GM19324 (cell line): ENCODE results near the gene RFTN2.
"Not testable (repeated sequence)": the region's sequence is repeated elsewhere in the genome, so short reads cannot be mapped to it uniquely, and the experiment has no call there.

Source experiments
- ATAC-seq: cut with Tn5 transposase; IDR thresholded peaks from one replicate; pipeline ENCODE4 v1.9.1; 2021; ENCODE audit warnings: mild to moderate bottlenecking, moderate library complexity; ENCODE audit not compliant: unreplicated experiment, low FRiP score

RFTN2 gene

GRCh38 chr2:197675246-197675645 lies at the start of gene RFTN2:
RFTN2 (minus strand) TSS chr2:197675587; CDS start chr2:197675458, 129 bp downstream.
- no peak for ATAC-seq

DNA sequence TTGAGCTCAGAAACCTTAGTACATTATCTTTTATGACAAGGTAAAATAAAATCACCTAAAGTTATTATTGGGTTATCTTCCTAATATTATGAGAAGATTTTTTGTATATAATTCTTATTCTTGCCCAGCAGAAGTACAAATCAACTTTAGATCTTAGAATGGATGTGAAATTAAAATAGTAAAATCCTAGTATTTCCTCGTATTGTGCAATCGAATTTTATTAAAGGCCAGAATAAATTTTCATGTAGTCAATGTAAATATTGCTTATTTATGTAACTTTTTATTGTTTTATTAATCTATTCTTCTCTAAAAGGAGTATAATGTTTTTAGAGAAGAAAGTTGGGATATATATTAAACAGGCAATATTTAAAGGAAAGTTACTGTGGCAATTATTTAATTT lies 42.5 kb upstream of the RFTN2 start:
- no peak for ATAC-seq

DNA sequence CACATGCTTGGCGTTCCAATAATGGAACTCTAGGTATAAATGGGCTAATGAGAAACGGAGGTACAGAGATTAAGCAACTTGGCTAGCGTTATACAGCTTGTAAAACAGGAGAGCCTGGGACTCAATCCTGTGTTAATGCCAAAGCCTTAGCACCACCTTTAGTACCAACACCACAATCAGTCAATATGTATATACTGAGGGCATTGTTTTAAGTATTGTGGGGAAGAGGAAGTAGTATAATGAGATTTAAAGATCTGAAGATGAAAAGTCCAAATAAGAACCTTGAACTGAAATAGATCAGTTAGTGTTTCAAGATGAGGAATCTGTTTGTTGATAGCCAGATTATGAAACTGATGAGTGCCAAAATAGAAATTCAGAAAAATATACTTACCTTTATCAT lies 37.9 kb upstream of the RFTN2 start:
- ATAC-seq = no peak

- no peak for ATAC-seq
These were observed 36.2 kb upstream of the RFTN2 start for GRCh38 chr2:197711578-197711977.

DNA sequence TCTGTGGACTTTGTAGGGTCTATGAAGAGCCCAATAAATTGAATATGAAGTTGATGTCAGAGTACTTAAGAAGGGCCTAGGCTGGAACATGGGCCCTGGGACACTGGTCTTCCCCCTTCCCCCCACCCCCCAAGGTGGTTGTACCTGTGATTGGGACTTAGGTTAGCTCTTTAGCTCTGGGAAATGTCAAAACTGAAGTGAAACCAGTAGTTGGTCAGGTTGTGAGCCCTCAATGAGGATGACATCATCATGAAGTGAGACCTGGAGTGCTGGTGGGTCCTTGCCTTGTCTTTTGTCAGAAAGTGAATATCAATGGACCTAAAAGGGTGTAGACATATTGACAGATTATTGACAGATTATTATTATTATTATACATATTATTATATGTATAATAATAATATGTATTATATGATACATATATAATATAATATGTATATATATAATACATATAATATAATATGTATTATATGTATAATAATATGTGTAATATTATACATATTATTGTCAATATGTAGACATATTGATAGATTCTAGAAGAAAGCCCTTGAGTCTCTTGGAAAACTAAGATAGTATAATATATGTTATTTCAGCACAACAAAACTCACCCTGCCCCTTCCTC lies 35.1 kb upstream of the RFTN2 start:
- ATAC-seq = peak; percentile 64

- not testable (repeated sequence) for ATAC-seq
These were observed 33.8 kb upstream of the RFTN2 start for GRCh38 chr2:197709140-197709539.

DNA sequence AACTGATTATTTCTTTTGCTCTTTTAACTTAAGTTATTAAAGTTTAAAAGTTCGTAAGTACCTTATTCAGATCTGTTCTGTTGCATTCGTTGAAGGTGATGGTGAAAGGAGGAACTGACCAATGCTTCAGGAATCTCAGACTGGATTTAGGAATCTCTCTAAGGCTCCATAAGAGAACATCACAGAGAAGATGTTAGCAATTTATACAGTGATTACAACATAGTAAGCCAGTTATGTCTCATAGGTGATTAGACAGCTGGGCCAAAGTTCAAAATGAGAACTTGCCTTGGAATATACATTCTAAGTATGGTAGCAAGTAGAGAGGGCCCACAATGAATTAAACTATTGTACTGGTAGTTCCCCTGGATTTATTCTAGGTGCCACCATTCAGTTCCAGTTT lies 32.9 kb upstream of the RFTN2 start:
- ATAC-seq = no peak

- ATAC-seq = no peak
These were observed 32.2 kb upstream of the RFTN2 start for GRCh38 chr2:197707316-197708213.

- ATAC-seq = no peak
These were observed 31.4 kb upstream of the RFTN2 start for GRCh38 chr2:197706839-197707207.

DNA sequence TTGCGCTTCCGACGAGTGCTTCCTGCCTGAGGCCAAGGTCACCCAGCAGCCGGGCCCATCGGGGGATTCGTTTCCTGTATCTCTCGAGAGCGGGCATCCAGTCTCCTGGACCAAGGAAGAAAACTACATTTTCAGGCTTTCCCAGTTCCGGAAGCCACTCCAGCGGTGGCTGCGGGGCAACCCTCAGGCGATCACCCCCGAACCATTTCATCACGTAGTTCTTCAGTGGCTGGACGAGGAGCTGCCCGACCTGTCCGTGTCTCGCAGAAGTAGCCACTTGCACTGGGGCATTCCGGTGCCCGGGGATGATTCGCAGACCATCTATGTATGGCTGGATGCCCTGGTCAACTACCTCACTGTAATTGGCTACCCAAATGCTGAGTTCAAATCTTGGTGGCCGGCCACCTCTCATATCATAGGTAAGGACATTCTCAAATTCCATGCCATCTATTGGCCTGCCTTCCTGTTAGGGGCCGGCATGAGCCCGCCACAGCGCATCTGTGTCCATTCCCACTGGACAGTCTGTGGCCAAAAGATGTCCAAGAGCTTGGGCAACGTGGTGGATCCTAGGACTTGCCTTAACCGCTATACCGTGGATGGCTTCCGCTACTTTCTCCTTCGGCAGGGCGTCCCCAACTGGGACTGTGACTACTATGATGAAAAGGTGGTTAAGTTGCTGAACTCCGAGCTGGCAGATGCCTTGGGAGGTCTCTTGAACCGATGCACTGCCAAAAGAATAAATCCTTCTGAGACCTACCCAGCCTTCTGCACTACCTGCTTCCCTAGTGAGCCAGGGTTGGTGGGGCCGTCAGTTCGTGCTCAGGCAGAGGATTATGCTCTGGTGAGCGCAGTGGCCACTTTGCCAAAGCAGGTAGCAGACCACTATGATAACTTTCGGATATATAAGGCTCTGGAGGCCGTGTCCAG lies 30.8 kb upstream of the RFTN2 start:
- ATAC-seq = no peak

GRCh38 chr2:197705121-197705911 lies 29.9 kb upstream of the RFTN2 start, which contains the start of gene MARS2:
MARS2 (plus strand) TSS chr2:197705369; CDS start chr2:197705406, 37 bp downstream.
- ATAC-seq = peak; percentile 94

DNA sequence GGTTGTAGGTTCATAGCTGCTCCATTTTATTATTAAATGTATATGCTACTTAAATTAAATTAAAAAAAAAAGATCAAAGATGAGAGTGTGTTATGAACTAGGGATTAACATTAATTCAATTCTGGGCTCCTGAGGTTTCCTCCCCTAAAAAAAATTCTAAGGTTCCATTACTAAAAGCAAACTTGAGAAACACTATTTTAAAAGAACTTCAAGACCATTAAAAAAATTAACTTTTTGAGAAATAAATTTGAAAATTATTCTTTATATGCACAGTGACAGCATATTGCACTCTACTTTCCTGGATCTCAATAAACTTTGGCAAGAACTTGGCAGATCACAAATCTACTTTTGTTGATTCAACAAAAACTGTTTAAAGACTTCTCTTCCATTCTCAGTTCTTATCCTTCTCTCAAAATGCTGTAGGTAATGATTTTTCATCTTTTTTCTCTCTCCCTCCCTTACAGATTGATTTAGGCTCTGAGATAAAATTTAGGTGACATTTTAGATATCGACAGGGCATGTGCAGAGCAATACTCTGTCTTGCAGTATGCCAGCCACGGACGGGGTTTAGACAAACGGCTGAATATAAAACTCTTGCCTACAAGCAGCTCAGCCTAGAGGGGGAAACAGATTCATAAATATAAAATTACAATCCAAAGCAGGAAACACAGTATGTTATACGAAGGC lies 29.2 kb upstream of the RFTN2 start:
- ATAC-seq = peak; percentile 25

DNA sequence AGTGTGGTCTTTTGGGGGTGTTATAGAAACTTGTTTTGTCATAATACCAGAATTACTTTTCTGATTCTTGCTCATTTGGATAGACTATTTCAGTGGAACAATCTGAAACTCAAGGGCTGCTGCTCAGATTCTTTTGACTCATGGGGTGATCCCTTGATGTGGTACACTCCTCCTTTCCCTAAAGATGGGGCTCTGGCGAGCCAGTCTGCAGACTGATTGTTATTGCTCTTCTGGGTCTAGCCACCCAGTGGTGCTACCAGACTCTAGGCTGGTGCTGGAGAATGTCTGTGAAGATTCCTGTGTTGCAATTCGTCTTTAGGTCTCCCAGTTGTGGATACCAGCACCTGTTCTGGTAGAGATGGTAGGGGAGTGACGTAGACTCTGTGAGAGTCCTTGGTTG lies 25.6 kb upstream of the RFTN2 start:
- ATAC-seq = no peak

DNA sequence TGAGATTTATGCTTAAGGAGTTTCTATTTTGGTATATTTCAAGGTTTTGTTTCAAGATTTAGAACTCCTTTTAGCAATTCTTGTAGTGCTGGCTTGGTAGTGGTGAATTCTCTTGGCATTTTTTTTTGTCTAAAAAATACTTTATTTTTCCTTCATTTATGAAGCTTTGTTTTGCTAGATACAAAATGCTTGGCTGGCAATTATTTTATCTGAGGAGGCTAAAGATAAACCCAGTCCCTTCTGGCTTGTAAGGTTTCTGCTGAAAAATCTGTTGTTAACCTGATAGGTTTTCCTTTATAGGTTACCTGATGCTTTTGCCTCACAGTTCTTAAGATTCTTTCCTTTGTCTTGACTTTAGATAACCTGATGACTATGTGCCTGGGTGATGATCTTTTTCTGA lies 24.3 kb upstream of the RFTN2 start:
- ATAC-seq = not testable (repeated sequence)

DNA sequence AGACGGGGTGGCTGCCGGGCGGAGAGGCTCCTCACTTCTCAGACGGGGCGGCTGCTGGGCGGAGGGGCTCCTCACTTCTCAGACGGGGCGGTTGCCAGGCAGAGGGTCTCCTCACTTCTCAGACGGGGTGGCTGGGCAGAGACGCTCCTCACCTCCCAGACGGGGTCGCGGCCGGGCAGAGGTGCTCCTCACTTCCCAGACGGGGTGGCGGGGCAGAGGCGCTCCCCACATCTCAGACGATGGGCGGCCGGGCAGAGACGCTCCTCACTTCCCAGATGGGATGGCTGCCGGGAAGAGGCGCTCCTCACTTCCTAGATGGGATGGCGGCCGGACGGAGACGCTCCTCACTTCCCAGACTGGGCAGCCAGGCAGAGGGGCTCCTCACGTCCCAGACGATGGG lies 21.2 kb upstream of the RFTN2 start:
- not testable (repeated sequence) for ATAC-seq

- ATAC-seq = not testable (repeated sequence)
These were observed 20.6 kb upstream of the RFTN2 start for GRCh38 chr2:197695971-197696370.

GRCh38 chr2:197695206-197695605 lies 19.8 kb upstream of the RFTN2 start:
- ATAC-seq = not testable (repeated sequence)

DNA sequence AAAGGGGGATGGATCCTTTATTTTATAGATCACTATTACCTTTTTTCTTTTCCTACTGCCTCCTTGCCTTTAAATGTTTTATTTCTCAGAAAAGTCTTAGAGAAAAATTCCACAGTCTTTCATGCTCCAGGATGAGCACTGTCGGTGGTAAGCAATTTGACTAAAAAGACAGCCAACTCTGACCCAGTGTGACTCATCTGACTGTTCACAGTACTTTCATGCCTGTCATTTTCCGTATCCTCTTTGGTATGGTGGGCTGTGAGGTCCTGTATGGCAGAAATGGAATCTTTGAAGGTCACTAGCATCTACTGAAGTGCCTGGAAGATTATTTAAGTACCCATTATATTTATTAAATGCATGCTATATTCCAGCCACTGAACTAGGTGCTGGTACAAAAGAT lies 2.1 kb upstream of the RFTN2 start:
- ATAC-seq = no peak

- ATAC-seq = no peak
These were observed 1.7 kb upstream of the RFTN2 start for GRCh38 chr2:197677056-197677455.
